GM13977 (cell line): ENCODE data around the gene ELAVL3.

Experiments used
- DNase-seq: peaks from one replicate; pipeline ENCODE4 v3.0.0; 2012; ENCODE audit warnings: low spot score
- in situ Hi-C: fragments of 300-500 bp; cut with MboI; formaldehyde crosslinking; loops from one replicate; pipeline ENCODE4 v1.12.0; 2022; ENCODE audit warnings: low sequenced_read_pairs, low pct_unique_long_range_greater_than_20kb, mixed read lengths, inconsistent platforms; ENCODE audit not compliant: unreplicated experiment
- TF ChIP-seq, protein P1 (sequence below): IDR thresholded peaks from 2 replicates; pipeline ENCODE4 v1.5.1; 2012; ENCODE audit warnings: mild to moderate bottlenecking, control low read depth; ENCODE audit not compliant: insufficient read depth; ENCODE audit errors: extremely low read depth, missing control alignments

The ELAVL3 gene

GRCh38 chr19:11489378-11489777, 8.5 kb upstream of the ELAVL3 start:
- TF ChIP-seq, protein P1, sequence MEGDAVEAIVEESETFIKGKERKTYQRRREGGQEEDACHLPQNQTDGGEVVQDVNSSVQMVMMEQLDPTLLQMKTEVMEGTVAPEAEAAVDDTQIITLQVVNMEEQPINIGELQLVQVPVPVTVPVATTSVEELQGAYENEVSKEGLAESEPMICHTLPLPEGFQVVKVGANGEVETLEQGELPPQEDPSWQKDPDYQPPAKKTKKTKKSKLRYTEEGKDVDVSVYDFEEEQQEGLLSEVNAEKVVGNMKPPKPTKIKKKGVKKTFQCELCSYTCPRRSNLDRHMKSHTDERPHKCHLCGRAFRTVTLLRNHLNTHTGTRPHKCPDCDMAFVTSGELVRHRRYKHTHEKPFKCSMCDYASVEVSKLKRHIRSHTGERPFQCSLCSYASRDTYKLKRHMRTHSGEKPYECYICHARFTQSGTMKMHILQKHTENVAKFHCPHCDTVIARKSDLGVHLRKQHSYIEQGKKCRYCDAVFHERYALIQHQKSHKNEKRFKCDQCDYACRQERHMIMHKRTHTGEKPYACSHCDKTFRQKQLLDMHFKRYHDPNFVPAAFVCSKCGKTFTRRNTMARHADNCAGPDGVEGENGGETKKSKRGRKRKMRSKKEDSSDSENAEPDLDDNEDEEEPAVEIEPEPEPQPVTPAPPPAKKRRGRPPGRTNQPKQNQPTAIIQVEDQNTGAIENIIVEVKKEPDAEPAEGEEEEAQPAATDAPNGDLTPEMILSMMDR: no peak
- in situ Hi-C loops: no loop called here
- no peak for DNase-seq

- in situ Hi-C loops: no loop called here
- DNase-seq: no peak
- TF ChIP-seq, protein P1: no peak
These were observed 6.0 kb upstream of the ELAVL3 start for GRCh38 chr19:11486661-11487503.

DNA sequence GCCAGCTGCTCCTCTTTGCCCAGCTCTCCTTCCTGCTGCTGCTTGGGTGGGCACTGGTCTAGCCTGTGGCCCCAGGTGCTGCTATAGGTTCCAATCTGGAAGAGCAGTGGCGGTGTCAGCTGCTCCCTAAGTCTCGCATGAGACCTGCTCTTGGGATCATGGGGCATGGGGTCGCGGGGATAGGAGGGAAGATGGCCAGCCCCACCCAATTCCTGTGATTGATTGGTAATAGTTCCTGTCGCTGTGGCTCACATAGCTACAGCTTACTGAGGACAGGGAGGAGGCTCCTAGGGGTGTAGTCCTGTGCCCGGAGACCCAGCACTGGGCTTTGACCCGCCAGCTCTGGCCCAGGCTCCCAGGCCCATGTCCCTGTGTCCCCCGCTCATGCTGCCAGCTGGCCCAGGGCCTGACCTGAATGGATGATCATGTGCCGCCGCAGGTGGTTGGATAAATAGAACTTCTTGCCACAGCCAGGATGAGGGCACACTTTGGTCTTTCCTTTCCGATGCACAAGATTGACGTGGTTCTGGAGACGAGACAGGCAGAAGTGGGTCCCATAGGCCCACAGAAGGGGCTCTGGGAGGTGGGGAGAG, 4.5 kb upstream of the ELAVL3 start:
- TF ChIP-seq, protein P1: no peak
- DNase-seq: no peak
- in situ Hi-C loops: no loop called here

DNA sequence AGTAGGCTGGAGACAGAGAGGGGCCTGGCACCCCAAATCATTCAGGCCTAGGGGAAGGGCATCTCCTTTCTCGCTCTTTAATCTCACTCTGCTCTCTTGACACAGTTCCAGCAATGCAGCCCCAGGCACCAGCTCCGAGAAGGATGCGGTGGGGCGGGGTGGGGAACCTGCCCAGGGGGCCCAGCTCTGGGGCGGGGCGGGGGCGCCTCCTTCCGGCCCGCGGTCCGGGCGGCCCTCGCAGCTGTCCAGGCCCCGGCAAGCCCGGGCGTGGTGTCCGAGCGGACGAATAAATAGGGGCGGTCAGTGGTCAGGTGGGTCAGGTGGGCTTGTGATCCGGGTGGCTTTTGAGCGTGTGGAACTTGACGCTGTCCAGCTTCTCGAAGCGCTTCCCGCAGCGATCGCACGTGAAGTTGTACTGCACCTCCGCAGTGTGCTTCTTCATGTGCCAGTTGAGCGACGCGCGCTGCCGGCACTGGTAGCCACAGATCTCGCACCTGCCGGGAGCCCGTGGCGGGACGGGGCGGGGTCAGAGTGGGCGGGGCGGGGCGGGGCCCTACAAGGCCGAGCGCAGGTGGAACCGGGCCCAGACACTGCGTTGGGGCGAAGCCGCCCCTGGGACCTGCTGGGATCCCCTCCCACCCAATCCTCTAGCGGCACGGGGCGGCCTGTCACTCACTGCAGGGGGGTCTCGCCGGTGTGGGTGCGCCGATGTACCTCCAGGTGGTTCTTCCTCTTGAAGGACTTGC, 2.7 kb upstream of the ELAVL3 start:
- DNase-seq: peak; percentile 40
- TF ChIP-seq, protein P1: no peak
- in situ Hi-C loops: no loop called here

DNA sequence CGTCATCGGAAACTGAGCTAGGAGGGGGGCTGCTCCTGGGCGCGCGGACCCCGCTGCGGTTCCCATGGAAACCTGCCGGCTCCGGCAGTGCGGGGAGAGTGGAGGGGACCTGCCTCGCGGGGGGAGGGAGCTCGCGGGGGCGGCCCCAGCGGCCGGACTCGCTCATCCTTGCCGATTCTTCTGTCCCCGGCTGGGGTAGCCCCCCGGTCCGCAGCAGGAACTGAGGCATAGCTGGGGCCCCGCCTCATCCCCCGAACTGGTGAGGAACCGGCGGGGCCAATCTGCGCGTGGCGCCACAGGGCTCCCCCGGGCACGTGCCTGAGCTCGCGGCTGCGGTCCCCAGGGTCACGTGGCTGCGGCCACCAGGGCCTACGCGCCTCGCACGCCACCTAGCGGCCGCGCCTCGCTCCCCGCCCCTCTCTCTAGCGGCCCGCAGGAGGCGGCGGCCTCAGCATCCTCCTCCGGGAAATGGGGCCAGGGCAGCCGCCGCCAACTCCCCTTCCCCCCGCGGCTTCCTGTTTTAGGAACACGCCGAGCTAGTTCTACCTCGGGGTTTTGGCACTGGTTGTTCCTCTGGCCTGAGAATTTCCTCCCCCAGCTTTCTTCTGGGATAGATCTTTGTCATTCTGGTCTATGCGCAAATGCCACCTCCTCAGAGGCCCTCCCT, 1.7 kb upstream of the ELAVL3 start:
- in situ Hi-C loops: no loop called here
- TF ChIP-seq, protein P1: peak; percentile 99
- peak; percentile 98 for DNase-seq
